Head of caudate nucleus (tissue), 42 donors: ENCODE results near the gene DUXA.
"Not testable (repeated sequence)": the region's sequence is repeated elsewhere in the genome, so short reads cannot be mapped to it uniquely, and the experiment has no call there.

Source experiments
- DNase-seq, 42 donors: peaks; one replicate each; pipeline versions ENCODE4 v3.0.0 to v3.0.0-alpha.2; 2020 to 2021; ENCODE audit warnings: mixed read lengths in 7 of 42
- intact Hi-C: fragments of 100-400 bp; cut with DNase I; formaldehyde crosslinking; loops from one replicate; pipeline ENCODE4 v1.15.0; 2022

The DUXA gene

GRCh38 chr19:57167385-57167784 is at the start of gene DUXA:
TSS of gene DUXA (minus strand) at chr19:57167485. CDS start at chr19:57167443, 42 bp downstream.
- intact Hi-C loops: no loop called here
- DNase-seq: no peak

- intact Hi-C loops: no loop called here
- no peak for DNase-seq
Measured at GRCh38 chr19:57212109-57212508, 44.8 kb upstream of the DUXA start.

GRCh38 chr19:57210381-57210780 is 43.1 kb upstream of the DUXA start:
- intact Hi-C loops: no loop called here
- no peak for DNase-seq

- intact Hi-C loops: no loop called here
- DNase-seq: no peak
Measured at GRCh38 chr19:57202160-57202559, 34.9 kb upstream of the DUXA start.

- intact Hi-C loops, DNase-seq: not testable (repeated sequence)
Measured at GRCh38 chr19:57197874-57198273, 30.6 kb upstream of the DUXA start.

- no peak for DNase-seq
- intact Hi-C loops: no loop called here
Measured at GRCh38 chr19:57192993-57193392, 25.7 kb upstream of the DUXA start.

GRCh38 chr19:57192077-57192420 is 24.8 kb upstream of the DUXA start:
- DNase-seq: peak in 2 of 42 donors; percentile 5 to 21
- intact Hi-C loops: no loop called here

GRCh38 chr19:57191141-57192076 is 24.1 kb upstream of the DUXA start, which contains the start of gene ZNF264:
TSS of gene ZNF264 (plus strand) at chr19:57191500. CDS start at chr19:57191914, 414 bp downstream.
- peak; percentile 85 to 96 (median 94) for DNase-seq
- intact Hi-C loops: no loop called here

GRCh38 chr19:57190301-57190700 is 23.0 kb upstream of the DUXA start:
- intact Hi-C loops: no loop called here
- no peak for DNase-seq

- peak; percentile 21 to 80 (median 62) for DNase-seq
- intact Hi-C loops: no loop called here
Measured at GRCh38 chr19:57171551-57172081, 4.3 kb upstream of the DUXA start.

- intact Hi-C loops: no loop called here
- DNase-seq: no peak
Measured at GRCh38 chr19:57165846-57166245, 1.4 kb downstream of the DUXA start.

GRCh38 chr19:57161985-57162539 is 5.2 kb downstream of the DUXA start:
- intact Hi-C loops: no loop called here
- no peak for DNase-seq

- intact Hi-C loops: no loop called here
- no peak for DNase-seq
Measured at GRCh38 chr19:57152921-57153320, 14.4 kb downstream of the DUXA start.

GRCh38 chr19:57141699-57142098 is 25.6 kb downstream of the DUXA start:
- DNase-seq: no peak
- intact Hi-C loops: no loop called here

- no peak for DNase-seq
- intact Hi-C loops: no loop called here
Measured at GRCh38 chr19:57135797-57136196, 31.5 kb downstream of the DUXA start.

GRCh38 chr19:57127403-57127802 is 39.9 kb downstream of the DUXA start:
- intact Hi-C loops, DNase-seq: not testable (repeated sequence)

GRCh38 chr19:57123882-57124281 is 43.4 kb downstream of the DUXA start:
- intact Hi-C loops: no loop called here
- DNase-seq: peak in 1 of 42 donors; percentile 1

GRCh38 chr19:57118848-57119247 is 48.4 kb downstream of the DUXA start:
- intact Hi-C loops: no loop called here

GRCh38 chr19:57113501-57113900 is 53.8 kb downstream of the DUXA start:
- intact Hi-C loops, DNase-seq: not testable (repeated sequence)

More at GRCh38 chr19:57118848-57119247, 48.4 kb downstream of the DUXA start:
- DNase-seq: peak in 1 of 42 donors; percentile 15

GRCh38 chr19:57111329-57111644 is 56.0 kb downstream of the DUXA start:
- intact Hi-C loops: no loop called here
- DNase-seq: no peak
